Activated CD4-positive, alpha-beta T cell treated with anti-CD3 and anti-CD28 coated beads, Interleukin-2, amount 50 U/mL, for 48 hours (primary cell): Measurements from ENCODE around the gene IKZF3.
"Not testable (repeated sequence)": the region's sequence is repeated elsewhere in the genome, so short reads cannot be mapped to it uniquely, and the experiment has no call there.

ENCODE experiments used
- DNase-seq, 2 experiments: peaks; one replicate each; pipeline ENCODE4 v3.0.0-alpha.2; 2020

Gene IKZF3

DNA sequence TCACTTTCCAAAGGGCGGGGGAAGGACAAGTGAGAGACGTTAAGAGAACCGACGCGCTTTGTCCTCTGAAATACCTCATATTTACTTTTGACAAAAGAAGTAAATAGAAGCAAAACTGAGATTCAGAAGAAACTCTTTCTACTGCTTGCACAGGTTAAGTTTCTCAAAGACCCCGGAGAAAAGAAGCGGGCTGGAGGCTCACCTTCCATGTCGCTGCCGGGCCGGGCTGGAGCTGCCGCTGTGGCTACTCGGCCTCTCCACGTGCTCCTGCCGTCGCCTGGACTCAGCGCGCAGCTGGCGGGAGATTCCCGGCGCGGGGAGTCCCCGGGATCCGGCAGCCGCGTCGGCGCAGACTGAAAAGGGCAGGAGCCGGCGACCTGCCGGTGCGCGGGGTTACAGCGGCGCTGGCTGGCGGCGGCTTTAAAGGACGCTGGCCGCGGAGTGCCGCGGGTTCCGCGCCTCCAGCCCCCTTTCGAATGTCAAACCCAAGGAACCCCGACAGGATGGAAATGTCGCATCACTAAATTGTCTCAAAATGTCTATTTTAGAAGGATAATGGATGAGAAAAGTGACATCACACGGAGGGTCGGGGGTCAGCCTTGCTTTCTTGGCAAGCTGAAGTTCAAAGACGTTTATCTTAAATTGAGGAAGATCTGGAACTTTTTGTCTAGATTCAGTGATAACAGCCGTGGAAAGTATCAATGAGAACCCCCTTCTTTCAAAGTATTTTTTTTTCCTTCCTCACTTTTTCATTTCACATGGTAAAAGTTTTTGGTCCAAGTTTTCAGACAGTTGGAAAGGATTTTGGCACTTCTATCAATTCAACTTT lies at the start of gene IKZF3:
TSS of gene IKZF3 (minus strand) at position 395 of the 829 bp plus-strand sequence. CDS start at position 209, 186 bp downstream.
- DNase-seq, result peak; percentile 86 to 89

DNA sequence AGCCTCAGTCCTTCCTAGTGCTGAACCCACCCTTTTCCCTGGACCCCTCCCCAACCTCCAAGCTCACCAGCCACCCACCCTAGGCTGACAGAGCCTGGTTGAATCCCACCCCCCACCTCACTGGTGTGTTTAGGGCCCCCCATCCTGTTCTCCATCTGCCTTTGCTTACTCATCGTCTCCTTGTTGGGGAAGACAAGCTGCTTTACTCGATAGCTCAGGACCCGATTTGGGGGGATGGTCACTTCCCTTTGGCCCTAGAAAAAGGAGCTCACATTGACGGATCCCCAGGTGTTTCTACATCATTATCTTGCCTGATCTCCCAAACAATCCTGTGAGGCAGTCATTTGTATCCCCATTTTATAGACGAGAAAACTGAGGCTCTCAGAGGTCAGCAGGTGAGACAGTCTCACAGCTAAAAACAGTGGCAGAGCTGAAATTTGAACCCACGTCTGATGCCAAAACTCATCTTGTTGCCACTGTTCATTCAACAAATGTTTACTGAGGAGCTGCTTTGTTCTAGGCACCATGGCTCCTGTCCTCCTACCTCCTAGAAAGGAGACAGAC lies 44.8 kb upstream of the IKZF3 start:
- no peak for DNase-seq

DNA sequence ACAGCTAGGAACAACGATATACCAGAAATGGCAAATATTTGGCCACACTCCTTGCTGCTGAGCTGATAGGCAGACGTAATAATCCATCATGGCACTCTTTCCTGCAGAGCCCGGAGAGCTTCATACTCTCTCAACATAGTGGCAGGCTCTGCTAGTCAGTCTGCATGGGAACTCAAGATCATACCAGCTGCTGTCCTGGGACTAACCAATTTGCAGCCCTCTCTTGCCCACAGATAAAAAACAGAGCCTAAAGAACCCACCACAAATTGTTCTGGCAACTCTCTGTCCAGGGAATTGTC lies 40.8 kb upstream of the IKZF3 start:
- no peak for DNase-seq

DNA sequence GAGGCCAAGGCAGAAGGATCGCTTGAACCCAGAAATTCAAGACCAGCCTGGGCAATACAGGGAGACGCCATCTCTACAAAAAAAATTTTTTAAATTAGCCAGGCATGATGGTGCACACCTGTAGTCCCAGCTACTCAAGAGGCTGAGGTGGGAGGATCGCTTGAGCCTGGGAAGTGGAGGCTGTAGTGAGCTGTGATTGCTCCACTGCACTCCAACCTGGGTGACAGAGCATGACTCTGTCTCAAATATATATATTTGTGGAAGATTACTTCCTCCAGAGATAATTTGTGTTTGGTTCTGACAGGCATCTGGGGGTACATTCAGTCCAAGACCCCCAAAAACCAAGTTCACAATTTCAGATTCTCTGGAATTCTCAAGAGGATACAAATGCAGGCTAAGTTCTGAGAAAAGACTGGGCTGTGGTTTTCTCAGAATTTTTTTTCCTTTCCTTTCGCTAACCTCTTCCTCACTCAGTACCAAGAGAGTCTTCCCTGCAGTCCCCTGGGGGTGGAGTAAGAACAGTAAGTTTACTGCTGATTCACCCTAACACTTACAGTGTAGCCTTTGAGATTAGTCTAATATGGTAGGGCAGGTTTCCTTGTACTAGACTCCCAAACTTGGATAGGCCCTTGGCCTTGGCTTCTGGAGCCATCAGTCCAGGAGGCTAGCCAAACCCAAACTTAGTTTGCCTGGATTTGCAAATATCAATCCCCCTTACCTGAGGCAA lies 39.2 kb upstream of the IKZF3 start:
- no peak for DNase-seq

DNA sequence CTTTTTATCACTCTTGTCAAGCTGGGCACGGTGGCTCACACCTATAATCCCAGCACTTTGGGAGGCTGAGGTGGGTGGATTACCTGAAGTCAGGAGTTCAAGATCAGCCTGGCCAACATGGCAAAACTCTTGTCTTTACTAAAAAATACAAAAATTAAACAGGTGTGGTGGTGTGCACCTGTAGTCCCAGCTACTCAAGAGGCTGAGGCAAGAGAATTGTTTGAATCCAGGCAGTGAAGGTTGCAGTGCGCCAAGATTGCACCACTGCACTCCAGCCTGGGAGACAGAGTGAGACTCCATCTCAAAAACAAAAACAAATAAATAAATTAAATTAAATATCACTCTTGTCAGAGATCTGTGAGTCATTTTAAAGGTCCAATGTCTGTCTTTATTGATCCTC lies 37.9 kb upstream of the IKZF3 start:
- not testable (repeated sequence) for DNase-seq

DNA sequence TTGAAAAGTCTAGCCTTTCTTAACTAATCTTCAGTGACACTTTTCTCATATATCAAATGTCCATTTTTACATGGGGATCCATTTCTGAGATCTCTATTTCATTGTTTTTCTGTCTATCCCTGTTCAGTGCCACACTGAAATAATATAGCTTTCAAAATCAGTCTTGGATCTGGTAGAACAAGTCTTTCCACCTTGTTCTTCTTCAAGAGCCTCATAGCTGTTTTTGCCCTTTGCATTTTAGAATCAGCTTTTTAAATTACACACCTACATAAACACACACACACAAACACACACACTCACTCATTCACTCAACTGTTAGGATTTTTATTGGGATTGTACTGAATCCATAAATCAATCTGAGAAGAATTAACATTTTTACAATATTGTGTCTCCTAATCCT lies 35.1 kb upstream of the IKZF3 start:
- DNase-seq, result no peak

DNA sequence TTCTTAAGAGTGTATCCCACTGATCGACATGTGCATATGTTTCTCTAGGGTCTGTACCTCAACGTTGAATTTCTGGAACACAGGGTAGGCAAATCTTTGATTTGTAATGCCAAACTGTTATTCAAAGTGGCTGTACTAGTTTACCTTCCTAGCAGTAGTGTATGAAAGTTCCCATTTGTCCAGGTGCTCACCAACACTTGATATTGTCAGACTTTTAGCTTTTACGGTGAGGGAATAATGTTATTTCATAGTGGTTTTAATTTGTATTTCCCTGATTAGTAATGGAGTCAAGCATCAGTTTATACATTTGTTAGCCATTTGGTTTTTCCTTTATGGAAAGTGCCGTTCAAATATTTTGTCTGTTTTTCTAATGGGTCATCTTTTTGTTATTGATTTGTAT lies 34.0 kb upstream of the IKZF3 start:
- no peak for DNase-seq

DNA sequence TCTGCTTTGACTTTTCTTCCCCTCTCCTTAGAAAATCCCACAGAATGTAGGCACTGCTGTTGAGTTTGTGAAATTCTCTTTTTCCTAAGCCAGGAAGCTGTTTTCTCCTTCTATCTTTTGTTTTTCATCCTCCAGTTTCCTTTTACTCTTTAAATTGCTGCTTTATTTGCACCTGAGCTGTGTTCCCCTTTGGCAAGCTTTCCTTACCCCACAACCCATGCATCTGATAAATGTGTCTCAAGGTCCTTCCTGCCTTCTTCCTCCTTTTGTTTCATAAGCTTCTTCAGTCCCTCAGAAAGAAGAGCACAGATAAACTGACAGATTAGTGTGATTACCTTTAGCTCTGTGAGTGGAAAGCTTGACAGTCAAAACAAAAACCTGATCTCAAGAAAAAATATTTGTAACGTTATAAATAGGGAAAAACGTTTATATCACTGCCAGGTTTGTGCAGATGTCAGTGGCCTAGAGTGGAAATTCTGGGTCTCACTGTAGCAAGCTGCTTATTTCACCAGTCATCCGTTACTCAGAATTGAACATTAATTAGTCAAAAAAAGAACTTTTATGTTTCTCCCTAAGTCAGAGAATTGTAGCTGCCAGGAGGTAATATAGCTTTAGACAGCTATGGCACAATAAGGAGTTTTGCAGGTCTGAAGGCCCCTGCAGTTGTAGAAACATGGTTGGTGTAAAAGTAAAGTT lies 30.7 kb upstream of the IKZF3 start:
- DNase-seq, result no peak

DNA sequence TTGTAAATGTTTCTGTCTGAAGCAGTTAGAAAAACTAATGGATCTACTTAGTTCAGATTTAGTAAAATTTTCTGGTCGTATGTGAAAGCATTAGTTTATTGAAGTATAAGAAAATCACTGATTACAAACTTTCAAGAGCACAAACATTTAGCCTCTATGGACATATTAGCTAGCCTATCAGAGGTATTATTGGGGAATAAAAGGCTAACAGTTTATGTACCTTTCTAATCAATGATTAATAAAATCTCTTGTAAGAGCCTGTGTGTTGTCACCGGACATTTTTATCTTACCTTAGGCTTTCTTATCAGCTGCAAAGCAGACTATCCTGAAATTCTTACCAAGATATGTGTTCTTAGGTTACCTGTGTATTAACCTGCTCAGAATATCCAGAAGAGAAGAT lies 25.1 kb upstream of the IKZF3 start:
- no peak for DNase-seq

DNA sequence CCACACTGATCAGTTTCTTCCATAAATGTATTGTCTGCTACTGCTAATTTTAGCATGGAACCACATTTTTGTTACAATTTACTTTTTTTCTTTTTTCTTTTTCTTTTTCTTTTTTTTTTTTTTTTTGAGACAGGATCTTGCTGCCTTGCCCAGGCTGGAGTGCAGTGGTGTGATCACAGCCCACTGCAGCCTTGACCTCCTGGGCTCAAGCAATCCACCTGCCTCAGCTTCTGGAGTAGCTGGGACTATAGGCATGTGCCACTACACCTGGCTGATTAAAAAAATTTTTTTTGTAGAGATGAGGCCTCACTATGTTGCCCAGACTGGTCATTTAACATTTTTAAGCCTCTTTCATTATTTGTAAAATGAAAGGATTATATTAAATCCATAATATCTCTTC lies 23.0 kb upstream of the IKZF3 start:
- DNase-seq, result no peak

DNA sequence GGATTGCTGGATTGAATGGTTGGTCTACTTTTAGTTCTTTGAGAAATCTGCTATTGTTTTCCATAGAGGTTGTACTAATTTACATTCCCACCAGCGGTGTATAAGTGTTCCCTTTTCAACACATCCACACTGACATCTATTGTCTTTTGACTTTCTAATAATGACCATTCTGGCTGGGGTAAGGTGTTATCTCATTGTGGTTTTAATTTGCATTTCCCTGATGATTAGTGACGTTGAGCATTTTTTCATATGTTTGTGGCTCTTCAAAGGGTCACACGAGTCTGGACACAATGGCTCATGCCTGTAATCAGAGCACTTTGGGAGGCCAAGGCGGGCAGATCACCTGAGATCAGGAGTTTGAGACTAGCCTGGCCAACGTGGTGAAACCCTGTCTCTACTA lies 22.0 kb upstream of the IKZF3 start:
- not testable (repeated sequence) for DNase-seq

DNA sequence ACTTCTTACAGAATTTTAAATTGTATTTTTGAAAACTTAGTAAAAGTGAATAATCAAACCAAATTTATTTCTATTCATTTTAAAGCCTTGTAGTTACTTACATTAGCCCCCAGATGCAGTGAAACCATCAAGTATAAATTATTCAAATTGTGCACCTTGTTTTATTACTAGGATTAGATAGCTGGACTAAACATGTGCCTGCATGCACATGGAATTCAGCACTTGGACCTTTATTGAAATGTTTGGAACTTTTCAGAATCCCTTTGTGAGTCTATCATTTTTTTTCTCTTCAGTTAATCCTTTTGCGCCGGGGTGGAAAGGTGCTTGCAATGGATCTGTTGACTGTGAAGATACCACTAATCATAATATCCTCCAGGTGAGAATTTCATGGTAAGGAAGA lies 8.6 kb upstream of the IKZF3 start:
- DNase-seq, result no peak

DNA sequence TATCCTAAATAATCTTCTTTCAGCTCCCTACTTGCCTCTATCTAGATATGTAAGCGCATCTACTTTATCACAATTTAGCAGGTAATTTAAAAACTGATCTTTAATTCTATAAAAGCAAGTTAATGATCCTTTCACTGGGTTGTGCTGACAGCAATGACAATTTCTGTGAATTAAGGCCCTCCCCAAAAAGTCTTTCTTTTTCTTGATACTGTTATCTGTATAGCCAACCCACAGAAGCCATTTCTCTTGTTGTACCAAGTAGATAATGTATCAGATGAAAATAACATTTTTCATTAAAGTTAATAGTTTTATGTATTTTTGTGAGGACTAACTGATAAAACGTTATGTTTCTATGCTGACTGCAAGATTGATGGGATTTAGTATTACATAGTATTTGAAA lies 7.7 kb upstream of the IKZF3 start:
- DNase-seq, result no peak

DNA sequence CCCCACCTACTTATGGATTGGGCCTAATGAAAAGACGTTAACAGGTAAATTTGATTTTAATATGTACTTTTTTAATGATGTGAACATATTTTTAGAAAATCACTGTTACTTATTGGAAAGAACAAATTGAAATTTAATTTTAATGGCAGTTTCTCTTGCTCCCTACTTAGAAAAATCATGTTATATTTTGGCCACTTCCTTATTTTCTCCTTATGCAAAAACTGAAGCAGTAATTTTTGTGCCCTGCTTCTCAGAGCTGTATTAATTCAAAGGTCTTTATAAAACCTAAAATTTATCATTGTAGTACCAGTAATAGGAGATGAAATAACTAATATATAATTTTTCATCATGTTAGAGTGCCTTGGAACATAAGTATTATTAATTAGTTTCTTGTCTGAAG lies 6.7 kb upstream of the IKZF3 start:
- DNase-seq, result no peak

DNA sequence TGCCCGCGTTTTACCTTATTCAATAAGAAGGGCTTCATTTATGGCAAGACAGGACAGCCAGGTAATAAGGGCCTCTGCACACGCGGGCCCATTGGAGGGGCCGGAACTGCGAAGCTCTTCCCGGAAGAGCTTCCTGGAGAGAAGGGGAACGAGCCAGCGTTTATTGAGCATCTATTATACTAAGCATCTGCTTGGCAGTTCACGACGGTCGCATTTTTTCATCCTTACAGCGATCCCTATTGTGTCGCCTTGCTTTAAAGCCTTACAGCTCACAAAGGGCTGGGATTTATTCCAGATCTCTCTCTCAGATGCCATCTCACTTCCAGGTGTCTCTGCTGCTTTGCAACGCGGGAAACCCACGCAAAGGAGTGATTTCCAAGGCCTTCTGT lies 4.4 kb upstream of the IKZF3 start:
- DNase-seq, result no peak

DNA sequence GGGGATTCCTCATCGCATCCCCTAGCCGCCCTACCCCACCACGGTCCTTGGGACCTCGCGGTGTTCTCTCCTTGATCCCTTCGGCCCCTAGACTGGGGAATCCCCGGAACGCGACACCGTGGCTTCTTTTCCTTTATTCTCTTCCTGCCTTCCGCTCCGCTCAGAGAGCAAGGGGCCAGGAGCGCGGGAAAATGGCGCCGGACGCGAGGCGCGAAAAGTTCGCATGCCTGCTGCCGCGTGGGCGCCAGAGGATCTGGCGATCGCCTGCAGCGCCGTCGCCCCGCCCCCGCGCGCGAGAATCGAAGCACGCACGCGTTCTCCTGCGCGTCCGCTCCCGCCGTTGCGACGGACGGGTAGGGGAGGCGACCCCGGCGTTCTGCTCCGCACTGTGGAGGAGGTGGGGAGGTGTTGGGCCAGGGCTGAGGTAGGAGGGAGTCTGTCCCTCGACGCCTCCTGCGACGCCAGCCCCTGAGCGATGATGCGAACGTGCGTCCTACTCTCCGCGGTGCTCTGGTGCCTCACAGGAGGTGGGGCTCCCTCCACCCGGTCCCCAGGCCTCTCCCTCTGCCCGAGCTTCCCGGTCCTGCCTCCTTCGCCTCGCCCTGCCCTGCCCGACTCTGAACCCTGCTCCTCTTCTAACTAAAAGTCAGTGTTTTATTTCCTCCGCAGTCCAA lies 3.9 kb upstream of the IKZF3 start, which contains the start of gene ZPBP2:
TSS of gene ZPBP2 (plus strand) at position 323 of the 674 bp plus-strand sequence. CDS start at position 476, 153 bp downstream.
- DNase-seq, result peak; percentile 62 to 71

DNA sequence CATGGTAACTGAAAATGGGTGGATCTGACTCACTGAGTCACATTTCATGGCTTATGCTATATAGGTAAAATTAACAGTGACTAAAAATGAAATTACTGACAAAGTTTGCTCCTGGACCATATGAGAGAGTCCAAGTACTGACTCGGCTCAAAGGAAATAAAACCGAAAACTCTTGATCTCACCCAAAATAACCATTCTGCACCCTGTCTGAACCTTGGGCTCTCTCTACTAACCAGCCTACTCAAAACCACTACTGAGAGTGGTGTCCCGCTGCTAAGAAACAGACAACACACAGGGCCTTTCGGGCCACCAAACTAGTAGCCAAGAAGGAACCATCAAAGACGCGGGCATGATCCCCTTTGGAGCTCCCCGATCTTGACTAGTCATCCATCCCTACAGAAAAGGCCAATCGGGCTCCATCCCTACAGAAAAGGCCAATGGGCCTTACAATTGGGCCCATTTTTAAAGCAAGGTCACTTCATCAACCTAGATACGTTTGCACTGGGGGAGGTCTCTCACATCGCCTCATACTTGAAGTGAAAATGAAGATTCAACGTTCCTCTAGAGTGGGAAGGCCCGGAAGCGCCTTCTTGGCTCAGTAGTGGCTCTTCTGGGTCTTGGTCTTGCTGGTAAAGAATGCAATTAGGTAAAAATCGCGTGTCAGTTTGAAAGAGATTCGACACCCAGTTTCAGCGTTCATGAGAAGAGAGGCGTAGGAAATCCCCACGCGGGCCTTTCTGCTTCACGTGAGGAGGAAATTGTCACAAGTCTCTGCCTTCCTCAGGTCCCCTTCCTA lies 3.2 kb upstream of the IKZF3 start:
- DNase-seq, result peak; percentile 71 to 77

DNA sequence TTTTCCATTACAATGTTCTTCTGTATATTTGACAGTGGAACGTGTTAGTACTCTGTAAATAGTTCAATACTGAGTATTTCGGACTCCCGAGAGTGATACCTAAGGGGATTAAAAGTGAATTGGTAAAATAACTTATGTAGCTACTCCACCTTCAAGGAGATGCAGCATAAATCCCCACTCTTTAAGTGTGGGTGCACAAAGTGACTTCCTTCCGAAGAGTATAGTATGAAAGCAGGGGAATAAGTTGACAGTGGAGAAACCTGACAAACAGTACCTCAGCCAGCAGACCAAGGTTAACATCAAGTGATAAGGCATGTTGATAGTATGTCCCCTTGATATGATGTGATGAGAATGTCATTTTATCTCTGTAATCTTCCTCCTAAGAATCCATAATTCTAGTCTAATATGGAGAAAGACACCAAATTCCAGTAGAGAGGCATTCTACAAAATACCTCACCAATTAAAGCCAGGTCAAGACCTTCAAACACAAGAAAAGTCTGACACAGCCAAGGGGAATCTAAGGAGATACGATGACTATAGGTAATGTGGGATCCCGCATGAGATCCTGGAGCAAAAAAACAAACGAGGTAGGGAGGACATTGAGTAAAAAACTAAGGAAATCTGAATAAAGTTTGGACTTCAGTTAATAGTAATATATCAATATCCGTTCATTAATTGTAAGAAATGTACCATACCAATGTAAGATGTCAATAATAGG lies 2.1 kb upstream of the IKZF3 start:
- no peak for DNase-seq

DNA sequence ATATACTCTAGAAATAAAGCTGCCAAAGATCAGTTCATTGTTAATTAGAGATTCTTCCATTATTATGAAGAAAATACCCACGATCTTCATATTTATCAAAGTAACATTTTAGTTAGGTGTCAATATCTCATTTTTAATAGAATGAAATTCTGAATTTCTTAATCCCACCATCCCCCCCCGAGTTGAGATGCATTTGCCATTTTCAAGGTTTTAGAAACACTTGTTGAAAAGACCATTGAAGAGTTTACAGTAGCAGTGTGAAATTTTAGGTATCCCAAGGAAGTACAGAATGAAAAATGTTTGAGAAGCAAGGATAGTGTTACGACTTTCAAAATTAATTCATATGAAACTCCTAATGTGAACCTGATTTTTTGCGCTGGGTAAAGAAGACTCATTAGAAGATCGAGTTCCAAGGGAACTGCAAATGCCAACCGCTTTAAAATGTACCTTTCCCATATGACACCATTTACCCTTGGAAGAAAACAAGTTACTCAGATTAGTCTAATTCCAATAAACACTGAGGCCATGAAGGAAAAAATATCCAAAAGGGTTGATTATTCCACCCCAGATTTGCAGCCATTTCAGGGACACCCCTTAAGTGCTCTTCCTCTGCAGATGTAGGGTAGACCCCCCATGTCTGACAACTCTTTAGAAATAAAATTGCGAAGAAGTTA lies 731 bp downstream of the IKZF3 start:
- DNase-seq, result no peak

DNA sequence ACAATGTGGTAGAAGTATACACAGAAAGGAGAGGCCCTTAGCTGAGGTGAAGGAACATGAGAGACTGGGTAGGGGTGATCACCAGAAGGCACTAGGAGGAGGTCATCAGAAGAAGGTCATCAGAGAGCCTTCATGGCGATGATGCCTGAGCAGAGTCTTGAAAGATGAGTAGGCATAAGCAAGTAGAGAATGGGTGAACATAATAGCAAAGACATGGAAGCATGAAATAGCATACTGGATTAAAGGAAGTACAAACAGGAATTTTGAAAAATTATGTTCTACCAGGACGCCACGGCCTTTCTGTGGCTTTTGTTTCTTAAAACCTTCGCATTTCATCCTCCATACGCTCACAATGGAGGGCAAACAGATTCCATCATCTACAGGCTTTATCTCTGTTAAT lies 2.9 kb downstream of the IKZF3 start:
- no peak for DNase-seq
